Measurements from ENCODE around the gene CAPN7.

The CAPN7 gene

GRCh38 chr3:15204005-15204404 lies 2.0 kb upstream of the CAPN7 start:
- no peak for DNase-seq

- DNase-seq: no peak
These were observed 538 bp upstream of the CAPN7 start for GRCh38 chr3:15205482-15205933.

DNA sequence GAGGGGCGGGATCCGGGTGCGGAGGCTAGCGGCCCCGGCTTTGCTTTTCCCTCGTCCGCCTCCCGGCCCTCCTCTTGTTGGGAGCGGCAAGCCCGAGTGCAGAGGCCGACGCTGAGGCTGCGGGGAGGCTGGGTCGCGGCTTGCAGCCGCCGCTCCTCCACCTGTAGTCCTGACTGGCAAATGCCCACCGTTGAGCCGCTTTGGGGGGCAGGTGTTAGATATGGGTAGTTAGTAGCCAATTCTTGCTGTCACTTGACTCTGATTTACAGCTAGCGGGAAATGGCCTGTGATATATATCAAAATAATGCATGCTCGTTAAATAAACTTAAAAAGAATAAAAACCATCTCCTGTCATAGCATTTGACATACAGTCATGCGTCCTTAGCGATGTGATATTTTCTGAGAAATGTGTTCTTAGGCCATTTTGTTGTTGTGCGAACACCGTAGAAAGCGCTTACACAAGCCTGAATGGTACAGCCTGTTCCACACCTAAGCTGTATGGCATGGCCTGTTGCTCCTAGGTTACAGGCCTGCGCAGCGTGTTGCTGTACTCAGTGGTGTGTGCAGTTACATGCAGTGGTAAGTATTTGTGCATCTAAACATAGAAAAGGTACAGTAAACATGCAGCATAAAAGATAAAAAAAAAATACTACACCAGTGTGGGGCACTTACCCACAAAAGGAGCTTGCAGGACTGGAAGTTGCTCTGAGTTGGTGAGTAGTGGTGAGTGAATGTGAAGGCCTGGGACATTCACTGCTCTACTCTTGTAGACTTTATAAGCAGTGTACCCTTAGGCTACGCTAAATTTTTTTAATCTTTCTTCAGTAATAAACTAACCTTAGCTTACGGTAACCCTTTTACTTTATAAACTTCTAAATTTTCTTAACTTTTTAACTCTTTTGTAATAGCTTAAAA lies 873 bp downstream of the CAPN7 start:
- peak in 1 of 2 donors; percentile 37 for DNase-seq

GRCh38 chr3:15207836-15208504 lies 1.9 kb downstream of the CAPN7 start:
- DNase-seq: no peak

DNA sequence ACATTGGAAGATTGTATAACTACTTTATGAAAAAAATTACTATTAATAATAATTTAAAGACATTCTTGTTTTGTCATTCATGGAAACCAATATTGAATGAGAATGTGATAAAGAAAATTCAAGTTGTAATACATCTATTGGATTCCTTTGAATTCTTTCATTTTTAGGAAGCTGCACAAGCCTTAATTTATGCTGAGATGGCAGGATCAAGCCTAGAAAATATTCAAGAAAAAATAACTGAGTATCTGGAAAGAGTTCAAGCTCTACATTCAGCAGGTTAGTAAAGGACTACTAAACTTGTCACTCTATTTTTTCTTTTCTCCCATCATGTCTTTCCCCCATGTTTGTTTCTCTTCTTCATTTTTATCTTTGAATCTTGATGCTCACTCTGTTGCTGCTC lies 5.9 kb downstream of the CAPN7 start:
- DNase-seq: no peak

- no peak for DNase-seq
These were observed 8.7 kb downstream of the CAPN7 start for GRCh38 chr3:15214758-15215157.

DNA sequence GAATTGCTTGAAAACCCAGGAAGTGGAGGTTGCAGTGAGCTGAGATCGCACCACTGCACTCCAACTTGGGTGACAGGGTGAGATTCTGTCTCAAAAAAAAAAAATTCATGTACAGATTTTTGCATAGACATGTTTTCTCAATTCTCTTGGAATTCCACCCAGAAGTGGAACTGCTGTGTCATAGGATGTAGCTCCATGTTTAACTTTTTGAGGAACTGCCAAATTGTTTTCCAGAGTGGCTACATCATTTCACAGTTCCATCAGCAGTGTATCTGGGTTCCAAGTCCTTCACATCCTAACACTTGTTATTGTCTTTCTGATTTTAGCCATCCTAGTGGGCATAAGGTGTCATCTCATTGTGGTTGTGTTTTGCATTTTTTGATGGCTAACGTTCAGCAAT lies 9.9 kb downstream of the CAPN7 start:
- no peak for DNase-seq

DNA sequence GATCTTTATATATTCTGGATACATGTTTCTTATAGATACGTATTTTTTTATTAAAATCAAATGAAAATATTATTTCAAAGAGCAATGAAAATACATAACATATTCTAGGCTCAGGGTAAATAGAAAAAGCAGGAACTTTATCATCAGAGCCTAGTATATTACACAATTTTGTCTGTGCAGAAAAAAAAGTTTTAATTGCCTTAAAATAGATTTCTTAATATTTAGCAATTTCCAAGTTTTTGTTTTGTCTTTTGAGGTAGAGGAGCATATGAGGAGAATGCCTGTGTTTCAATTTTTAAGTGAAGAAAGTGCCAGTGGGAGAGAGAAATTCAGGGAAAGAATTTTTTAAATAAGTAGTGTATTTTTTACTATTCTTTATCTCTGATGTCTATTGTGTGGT lies 10.5 kb downstream of the CAPN7 start:
- DNase-seq: no peak

DNA sequence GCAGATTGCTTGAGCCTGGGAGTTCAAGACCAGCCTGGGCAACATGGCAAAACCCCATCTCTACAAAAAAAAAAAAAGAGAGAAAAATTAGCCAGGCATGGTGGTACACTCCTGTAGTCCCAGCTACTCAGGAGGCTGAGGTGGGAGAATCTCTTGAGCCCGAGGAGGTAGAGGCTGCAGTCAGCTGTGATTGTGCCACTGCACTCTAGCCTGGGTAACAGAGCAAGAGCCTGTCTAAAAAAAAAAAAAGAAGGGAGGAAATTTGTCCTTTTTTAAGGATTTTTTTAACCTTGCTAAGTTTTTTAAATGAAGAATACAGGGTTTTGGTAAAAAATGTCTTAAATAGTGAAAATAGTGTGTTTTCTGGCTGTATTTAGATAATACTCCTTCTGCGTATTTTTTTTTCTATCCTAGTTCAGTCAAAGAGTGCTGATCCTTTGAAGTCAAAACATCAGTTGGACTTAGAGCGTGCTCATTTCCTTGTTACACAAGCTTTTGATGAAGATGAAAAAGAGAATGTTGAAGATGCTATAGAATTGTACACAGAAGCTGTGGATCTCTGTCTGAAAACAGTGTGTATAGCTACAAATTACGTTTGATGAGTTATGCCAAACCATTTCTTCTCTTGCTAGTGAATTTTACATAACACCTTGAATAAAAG lies 11.1 kb downstream of the CAPN7 start:
- no peak for DNase-seq

- DNase-seq: no peak
These were observed 11.8 kb downstream of the CAPN7 start for GRCh38 chr3:15217841-15218267.

GRCh38 chr3:15218689-15219088 lies 12.6 kb downstream of the CAPN7 start:
- no peak for DNase-seq

DNA sequence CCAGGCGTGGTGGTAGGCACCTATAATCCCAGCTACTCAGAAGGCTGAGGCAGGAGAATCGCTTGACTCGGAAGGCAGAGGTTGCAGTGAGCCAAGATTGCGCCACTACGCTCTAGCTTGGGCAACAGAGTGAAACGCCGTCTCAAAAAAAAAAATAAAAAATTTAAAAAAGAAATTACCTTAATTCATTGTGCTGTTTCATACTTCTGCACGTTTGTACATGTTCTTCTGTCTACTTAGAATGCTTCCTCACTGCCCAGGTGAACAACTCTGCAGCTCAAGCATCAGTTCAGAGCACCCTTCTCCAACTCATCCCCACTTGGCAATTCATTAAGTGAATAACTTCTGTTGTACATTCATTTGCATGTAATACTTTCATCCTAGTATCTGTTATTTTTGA lies 14.0 kb downstream of the CAPN7 start:
- DNase-seq: no peak

- no peak for DNase-seq
These were observed 14.6 kb downstream of the CAPN7 start for GRCh38 chr3:15220661-15221060.

GRCh38 chr3:15221574-15222217 lies 15.7 kb downstream of the CAPN7 start:
- no peak for DNase-seq

GRCh38 chr3:15223685-15224572 lies 17.9 kb downstream of the CAPN7 start:
- no peak for DNase-seq

- DNase-seq: no peak
These were observed 22.1 kb downstream of the CAPN7 start for GRCh38 chr3:15228147-15228546.

- DNase-seq: no peak
These were observed 23.2 kb downstream of the CAPN7 start for GRCh38 chr3:15229262-15229661.

DNA sequence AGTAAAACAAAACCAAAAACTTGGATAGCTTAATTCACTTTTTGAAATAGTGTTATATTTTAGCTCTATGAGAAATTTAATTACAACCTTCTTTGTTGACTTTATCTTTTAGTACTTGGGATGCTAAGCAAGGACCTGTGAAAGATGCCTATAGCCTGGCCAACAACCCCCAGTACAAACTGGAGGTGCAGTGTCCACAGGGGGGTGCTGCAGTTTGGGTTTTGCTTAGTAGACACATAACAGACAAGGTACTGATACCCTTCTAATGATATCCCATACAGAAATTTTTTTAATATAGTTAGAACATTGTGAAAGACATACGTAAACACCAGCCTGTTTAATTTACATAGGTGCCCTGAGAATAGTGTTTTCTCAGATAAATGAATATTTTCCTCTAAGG lies 35.3 kb downstream of the CAPN7 start:
- peak in 1 of 2 donors; percentile 22 for DNase-seq

GRCh38 chr3:15243822-15244482 lies 37.9 kb downstream of the CAPN7 start:
- no peak for DNase-seq

- DNase-seq: no peak
These were observed 40.1 kb downstream of the CAPN7 start for GRCh38 chr3:15246186-15246585.

GRCh38 chr3:15253023-15253697 lies 47.1 kb downstream of the CAPN7 start:
- DNase-seq: no peak

All from stimulated activated CD4-positive, alpha-beta T cell treated with anti-CD3 and anti-CD28 coated beads, Interleukin-2, amount 100 ng/mL, for 48 hours (primary cell).